SK-N-SH (cell line): Measurements from ENCODE around the gene DCST1.

Experiments
- CHD2 ChIP-seq: fragments of 150-350 bp; IDR thresholded peaks from 2 replicates; pipeline ENCODE4 v1.6.1; 2018; ENCODE audit warnings: low read length; ENCODE audit not compliant: partially characterized antibody
- EZH2phosphoT487 ChIP-seq: fragments of 200-600 bp; sonication (generic); IDR thresholded peaks from 2 replicates; pipeline ENCODE4 v1.6.1; 2017; ENCODE audit warnings: low read depth, mixed run types, mild to moderate bottlenecking, antibody characterized with exemption, moderate library complexity, borderline replicate concordance
- GABPA ChIP-seq: IDR thresholded peaks from 2 replicates; pipeline ENCODE4 v1.4.0; 2012; ENCODE audit warnings: low read depth, mild to moderate bottlenecking
- POLR2AphosphoS5 ChIP-seq: IDR thresholded peaks from 2 replicates; pipeline ENCODE4 v1.6.1; 2012; ENCODE audit warnings: low read depth, low read length
- RAD21 ChIP-seq: IDR thresholded peaks from 2 replicates; pipeline ENCODE4 v1.6.1; 2012; ENCODE audit warnings: mild to moderate bottlenecking, low read length
- RXRA ChIP-seq: IDR thresholded peaks from 2 replicates; pipeline ENCODE4 v1.4.0; 2012; ENCODE audit warnings: low read depth, mild to moderate bottlenecking, borderline replicate concordance
- TF ChIP-seq, protein P1 (sequence below): IDR thresholded peaks from 2 replicates; pipeline ENCODE4 v1.4.0; 2012; ENCODE audit warnings: low read depth
- TF ChIP-seq, protein P2 (sequence below): fragments of 200-600 bp; sonication (generic); IDR thresholded peaks from 2 replicates; pipeline ENCODE4 v1.6.1; 2017; ENCODE audit warnings: antibody characterized with exemption, mild to moderate bottlenecking, moderate library complexity

DNA sequence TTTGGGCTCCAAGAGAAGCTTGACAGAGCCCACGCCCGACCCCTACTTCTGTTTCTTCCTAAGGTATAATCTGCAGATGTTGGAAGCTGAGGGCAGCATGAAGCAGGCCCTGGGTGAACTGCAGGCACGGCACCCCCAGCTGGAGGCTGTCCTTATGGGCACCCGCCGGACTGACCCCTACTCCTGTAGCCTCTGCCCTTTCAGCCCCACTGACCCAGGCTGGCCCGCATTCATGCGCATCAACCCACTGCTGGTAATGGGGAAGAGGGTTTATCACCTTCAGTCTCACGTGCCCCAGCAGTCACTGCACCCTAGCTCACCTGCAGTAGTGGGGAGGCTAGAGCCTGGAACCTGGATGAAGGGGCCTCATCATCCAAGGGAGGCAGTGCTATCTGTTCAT is 43.3 kb upstream of the DCST1 start:
- TF ChIP-seq, protein P1, sequence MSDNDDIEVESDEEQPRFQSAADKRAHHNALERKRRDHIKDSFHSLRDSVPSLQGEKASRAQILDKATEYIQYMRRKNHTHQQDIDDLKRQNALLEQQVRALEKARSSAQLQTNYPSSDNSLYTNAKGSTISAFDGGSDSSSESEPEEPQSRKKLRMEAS: no peak
- TF ChIP-seq CHD2: no peak
- no peak for TF ChIP-seq GABPA
- TF ChIP-seq POLR2AphosphoS5: no peak
- no peak for TF ChIP-seq EZH2phosphoT487
- TF ChIP-seq, protein P2, sequence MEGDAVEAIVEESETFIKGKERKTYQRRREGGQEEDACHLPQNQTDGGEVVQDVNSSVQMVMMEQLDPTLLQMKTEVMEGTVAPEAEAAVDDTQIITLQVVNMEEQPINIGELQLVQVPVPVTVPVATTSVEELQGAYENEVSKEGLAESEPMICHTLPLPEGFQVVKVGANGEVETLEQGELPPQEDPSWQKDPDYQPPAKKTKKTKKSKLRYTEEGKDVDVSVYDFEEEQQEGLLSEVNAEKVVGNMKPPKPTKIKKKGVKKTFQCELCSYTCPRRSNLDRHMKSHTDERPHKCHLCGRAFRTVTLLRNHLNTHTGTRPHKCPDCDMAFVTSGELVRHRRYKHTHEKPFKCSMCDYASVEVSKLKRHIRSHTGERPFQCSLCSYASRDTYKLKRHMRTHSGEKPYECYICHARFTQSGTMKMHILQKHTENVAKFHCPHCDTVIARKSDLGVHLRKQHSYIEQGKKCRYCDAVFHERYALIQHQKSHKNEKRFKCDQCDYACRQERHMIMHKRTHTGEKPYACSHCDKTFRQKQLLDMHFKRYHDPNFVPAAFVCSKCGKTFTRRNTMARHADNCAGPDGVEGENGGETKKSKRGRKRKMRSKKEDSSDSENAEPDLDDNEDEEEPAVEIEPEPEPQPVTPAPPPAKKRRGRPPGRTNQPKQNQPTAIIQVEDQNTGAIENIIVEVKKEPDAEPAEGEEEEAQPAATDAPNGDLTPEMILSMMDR: no peak
- no peak for TF ChIP-seq RXRA
- no peak for TF ChIP-seq RAD21
